ENCODE data around the gene CLDN4.

CLDN4 gene

GRCh38 chr7:73864981-73865711, 34.4 kb downstream of the CLDN4 start:
- in situ Hi-C loops (cut with MboI; ENCODE audit: low pct_unique_long_range_greater_than_20kb, low sequenced_read_pairs): loop anchor here (25.0 kb wide), 1 partner anchor 322 kb away; no protein-coding TSS in a partner anchor
- DNase-seq: no peak

GRCh38 chr7:73865738-73866445, 35.1 kb downstream of the CLDN4 start:
- in situ Hi-C loops (cut with MboI; ENCODE audit: low pct_unique_long_range_greater_than_20kb, low sequenced_read_pairs): loop anchor here (25.0 kb wide), 1 partner anchor 321 kb away; no protein-coding TSS in a partner anchor
- DNase-seq: peak; percentile 59

- in situ Hi-C loops (cut with MboI; ENCODE audit: low pct_unique_long_range_greater_than_20kb, low sequenced_read_pairs): loop anchor here (25.0 kb wide), 1 partner anchor 321 kb away; no protein-coding TSS in a partner anchor
- DNase-seq: no peak
Observed at GRCh38 chr7:73866446-73866767, 35.6 kb downstream of the CLDN4 start.

GRCh38 chr7:73869011-73869798, 38.4 kb downstream of the CLDN4 start:
- DNase-seq: no peak
- in situ Hi-C loops (cut with MboI; ENCODE audit: low pct_unique_long_range_greater_than_20kb, low sequenced_read_pairs): loop anchor here (25.0 kb wide), 1 partner anchor 318 kb away; no protein-coding TSS in a partner anchor

GRCh38 chr7:73870041-73870492, 39.3 kb downstream of the CLDN4 start:
- DNase-seq: no peak
- in situ Hi-C loops (cut with MboI; ENCODE audit: low pct_unique_long_range_greater_than_20kb, low sequenced_read_pairs): loop anchor here (25.0 kb wide), 1 partner anchor 317 kb away; no protein-coding TSS in a partner anchor

GRCh38 chr7:73871163-73872011, 40.6 kb downstream of the CLDN4 start:
- no peak for DNase-seq
- in situ Hi-C loops (cut with MboI; ENCODE audit: low pct_unique_long_range_greater_than_20kb, low sequenced_read_pairs): loop anchor here (25.0 kb wide), 1 partner anchor 316 kb away; no protein-coding TSS in a partner anchor

- no peak for DNase-seq
Observed at GRCh38 chr7:73872056-73872908, 41.5 kb downstream of the CLDN4 start.

GRCh38 chr7:73876361-73876760, 45.6 kb downstream of the CLDN4 start:
- DNase-seq: no peak
- in situ Hi-C loops (cut with MboI; ENCODE audit: low pct_unique_long_range_greater_than_20kb, low sequenced_read_pairs): no loop called here

More at GRCh38 chr7:73872056-73872908, 41.5 kb downstream of the CLDN4 start:
- in situ Hi-C loops (cut with MboI; ENCODE audit: low pct_unique_long_range_greater_than_20kb, low sequenced_read_pairs): loop anchor here (25.0 kb wide), 1 partner anchor 315 kb away; no protein-coding TSS in a partner anchor

GRCh38 chr7:73876973-73877372, 46.2 kb downstream of the CLDN4 start:
- DNase-seq: no peak
- in situ Hi-C loops (cut with MboI; ENCODE audit: low pct_unique_long_range_greater_than_20kb, low sequenced_read_pairs): no loop called here

- in situ Hi-C loops (cut with MboI; ENCODE audit: low pct_unique_long_range_greater_than_20kb, low sequenced_read_pairs): no loop called here
- DNase-seq: no peak
Observed at GRCh38 chr7:73879977-73880681, 49.3 kb downstream of the CLDN4 start.

GRCh38 chr7:73880755-73881328, 50.0 kb downstream of the CLDN4 start:
- in situ Hi-C loops (cut with MboI; ENCODE audit: low pct_unique_long_range_greater_than_20kb, low sequenced_read_pairs): no loop called here
- DNase-seq: no peak

- DNase-seq: no peak
- in situ Hi-C loops (cut with MboI; ENCODE audit: low pct_unique_long_range_greater_than_20kb, low sequenced_read_pairs): no loop called here
Observed at GRCh38 chr7:73881352-73882046, 50.7 kb downstream of the CLDN4 start.

- DNase-seq: no peak
- in situ Hi-C loops (cut with MboI; ENCODE audit: low pct_unique_long_range_greater_than_20kb, low sequenced_read_pairs): no loop called here
Observed at GRCh38 chr7:73882047-73882402, 51.2 kb downstream of the CLDN4 start.
